ENCODE measurements around the gene COMT. TPM values are rescaled to one million over a fixed set of nuclear protein-coding genes. Genes with fewer than 3 reads are reported as not detected.

COMT gene
- total RNA-seq, 1 experiment from 2014 or later, result 30.8 TPM

- DNase-seq (ENCODE audit: low spot score), result no peak
- POLR2A ChIA-PET, result no interaction called here
- no peak for TF ChIP-seq MYBL2 (CRISPR knock-in tag; IDR thresholded peaks at IDR 0.05)
- H3K27me3 Mint-ChIP-seq (ENCODE audit: low read depth), result no peaks in the 10 kb centered on the region
- H3K36me3 Mint-ChIP-seq, result peaks cover 17% of the 10 kb centered on the region
- H3K4me1 Mint-ChIP-seq, result no peaks in the 10 kb centered on the region
- no peak for ATAC-seq
- CTCF ChIA-PET, result interaction anchor here (1.0 to 2.6 kb wide), 5 partner anchors 7 to 187 kb away, joined by 3 to 8 read pairs (median 5); no protein-coding TSS in a partner anchor
- H3K4me3 Mint-ChIP-seq, result no peak overlapping the region
- H3K27ac Mint-ChIP-seq, result no peak overlapping the region
- peaks cover 9% of the 10 kb centered on the region for H3K9me3 Mint-ChIP-seq
Observed at GRCh38 chr22:19917389-19918138, 24.0 kb upstream of the COMT start.

DNA sequence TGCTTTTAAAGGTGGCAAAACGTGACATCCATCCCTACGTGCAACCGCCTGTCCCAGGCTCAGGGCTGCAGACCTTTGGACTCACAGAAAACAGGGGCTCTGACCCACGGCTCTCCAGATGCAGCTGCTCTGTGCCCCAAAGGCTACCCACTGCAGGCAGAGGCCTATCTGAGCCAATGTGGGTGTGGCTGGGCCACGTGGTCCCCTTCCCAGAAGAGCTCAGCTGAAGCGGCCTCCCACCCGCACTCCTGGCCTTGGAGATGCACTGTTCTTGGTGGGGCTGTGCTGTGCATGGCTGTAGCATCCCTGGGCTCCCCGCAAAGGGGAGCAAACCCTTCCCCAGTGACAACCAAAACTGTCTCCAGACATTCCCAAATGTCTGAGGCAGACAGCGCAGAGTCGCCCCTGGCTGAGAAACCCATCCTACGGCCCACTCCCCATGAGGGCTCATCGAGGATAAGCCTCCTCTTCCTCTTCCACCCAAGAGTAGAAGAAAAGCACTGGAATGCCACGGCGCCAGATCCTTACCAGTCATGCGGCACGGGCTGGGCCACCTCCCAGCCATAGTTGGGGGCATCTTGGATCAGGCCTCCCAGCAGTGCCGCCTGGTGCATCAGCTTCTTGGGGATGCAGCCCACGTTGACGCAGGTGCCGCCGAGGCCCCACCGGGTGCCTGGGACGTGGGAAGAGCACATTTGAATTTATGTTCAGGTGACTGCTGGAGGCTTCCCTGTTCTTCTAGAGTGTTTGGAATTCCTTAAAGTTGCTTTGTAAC is 23.1 kb upstream of the COMT start:
- H3K4me3 Mint-ChIP-seq, result no peak overlapping the region
- no peaks in the 10 kb centered on the region for H3K27me3 Mint-ChIP-seq (ENCODE audit: low read depth)
- H3K9me3 Mint-ChIP-seq, result peaks cover 8% of the 10 kb centered on the region
- no peak overlapping the region for H3K27ac Mint-ChIP-seq
- H3K4me1 Mint-ChIP-seq, result no peaks in the 10 kb centered on the region
- peaks cover 14% of the 10 kb centered on the region for H3K36me3 Mint-ChIP-seq
- TF ChIP-seq E2F4 (CRISPR knock-in tag; IDR thresholded peaks at IDR 0.05; ENCODE audit: borderline replicate concordance, low read depth) (no peak), SOX15 (CRISPR knock-in tag; IDR thresholded peaks at IDR 0.05) (no peak), GRHL2 (CRISPR knock-in tag; IDR thresholded peaks at IDR 0.05; ENCODE audit: insufficient replicate concordance, severe bottlenecking) (no peak), ZNF263 (CRISPR knock-in tag; IDR thresholded peaks at IDR 0.05; ENCODE audit: low read depth) (no peak), NR2C2 (CRISPR knock-in tag; IDR thresholded peaks at IDR 0.05) (no peak), RELA (CRISPR knock-in tag; IDR thresholded peaks at IDR 0.05; ENCODE audit: borderline replicate concordance) (no peak)
- TF ChIP-seq, protein P1, sequence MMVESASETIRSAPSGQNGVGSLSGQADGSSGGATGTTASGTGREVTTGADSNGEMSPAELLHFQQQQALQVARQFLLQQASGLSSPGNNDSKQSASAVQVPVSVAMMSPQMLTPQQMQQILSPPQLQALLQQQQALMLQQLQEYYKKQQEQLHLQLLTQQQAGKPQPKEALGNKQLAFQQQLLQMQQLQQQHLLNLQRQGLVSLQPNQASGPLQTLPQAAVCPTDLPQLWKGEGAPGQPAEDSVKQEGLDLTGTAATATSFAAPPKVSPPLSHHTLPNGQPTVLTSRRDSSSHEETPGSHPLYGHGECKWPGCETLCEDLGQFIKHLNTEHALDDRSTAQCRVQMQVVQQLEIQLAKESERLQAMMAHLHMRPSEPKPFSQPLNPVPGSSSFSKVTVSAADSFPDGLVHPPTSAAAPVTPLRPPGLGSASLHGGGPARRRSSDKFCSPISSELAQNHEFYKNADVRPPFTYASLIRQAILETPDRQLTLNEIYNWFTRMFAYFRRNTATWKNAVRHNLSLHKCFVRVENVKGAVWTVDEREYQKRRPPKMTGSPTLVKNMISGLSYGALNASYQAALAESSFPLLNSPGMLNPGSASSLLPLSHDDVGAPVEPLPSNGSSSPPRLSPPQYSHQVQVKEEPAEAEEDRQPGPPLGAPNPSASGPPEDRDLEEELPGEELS (CRISPR knock-in tag; IDR thresholded peaks at IDR 0.05), result no peak
- TF ChIP-seq, protein P2, sequence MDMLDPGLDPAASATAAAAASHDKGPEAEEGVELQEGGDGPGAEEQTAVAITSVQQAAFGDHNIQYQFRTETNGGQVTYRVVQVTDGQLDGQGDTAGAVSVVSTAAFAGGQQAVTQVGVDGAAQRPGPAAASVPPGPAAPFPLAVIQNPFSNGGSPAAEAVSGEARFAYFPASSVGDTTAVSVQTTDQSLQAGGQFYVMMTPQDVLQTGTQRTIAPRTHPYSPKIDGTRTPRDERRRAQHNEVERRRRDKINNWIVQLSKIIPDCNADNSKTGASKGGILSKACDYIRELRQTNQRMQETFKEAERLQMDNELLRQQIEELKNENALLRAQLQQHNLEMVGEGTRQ (CRISPR knock-in tag; IDR thresholded peaks at IDR 0.05), result no peak
- DNase-seq (ENCODE audit: low spot score) (no peak), ATAC-seq (no peak)
- ChIA-PET POLR2A (no interaction called here), CTCF (interaction anchor here (0.8 to 2.6 kb wide), 6 partner anchors 8 to 213 kb away, joined by 3 to 8 read pairs (median 4); no protein-coding TSS in a partner anchor)

DNA sequence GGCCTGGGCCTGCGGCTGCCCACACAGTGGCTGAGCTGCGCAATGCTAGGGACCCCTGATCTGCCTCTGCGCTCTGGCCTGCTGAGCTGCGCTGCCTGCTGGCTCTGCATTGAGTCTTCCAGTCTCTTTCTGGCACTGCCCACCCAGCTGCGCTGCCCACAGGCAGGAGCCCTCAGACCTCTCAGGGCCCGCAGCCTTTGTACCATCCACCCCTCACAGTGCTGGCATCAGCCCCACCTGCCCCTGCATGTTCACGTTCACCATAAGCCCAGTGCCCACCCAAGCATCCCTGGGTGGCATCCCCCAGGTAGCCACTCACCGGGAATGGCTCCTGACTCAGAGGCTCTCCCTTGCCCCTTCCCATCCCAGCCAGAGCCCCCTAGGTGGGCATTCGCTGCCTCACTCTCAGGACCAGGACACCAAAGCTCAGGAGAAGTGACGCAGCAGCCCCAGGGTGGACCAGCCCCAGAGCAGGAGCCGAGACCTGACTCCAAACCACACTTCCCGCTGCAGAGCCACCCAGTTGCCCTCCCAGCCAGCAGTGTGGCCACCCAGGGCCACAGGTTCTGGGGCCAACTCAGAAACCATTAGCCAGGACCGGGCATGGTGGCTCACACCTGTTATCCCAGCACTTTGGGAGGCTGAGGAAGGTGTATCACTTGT is 21.7 kb upstream of the COMT start:
- DNase-seq (ENCODE audit: low spot score) (no peak), ATAC-seq (no peak)
- Mint-ChIP-seq H3K9me3 (no peaks in the 10 kb centered on the region), H3K27me3 (ENCODE audit: low read depth) (no peaks in the 10 kb centered on the region), H3K4me3 (no peak overlapping the region), H3K27ac (no peak overlapping the region), H3K36me3 (peaks cover under 1% of the 10 kb centered on the region; the same call in 1 of the 2 replicates), H3K4me1 (no peaks in the 10 kb centered on the region)
- CTCF ChIA-PET, result interaction anchor here (0.8 to 2.1 kb wide), 5 partner anchors 10 to 215 kb away, joined by 3 to 13 read pairs (median 3); no protein-coding TSS in a partner anchor
- TF ChIP-seq TEAD1 (CRISPR knock-in tag; IDR thresholded peaks at IDR 0.05) (no peak), MXD4 (CRISPR knock-in tag; IDR thresholded peaks at IDR 0.05; ENCODE audit: borderline replicate concordance) (no peak)
- TF ChIP-seq, protein P3, sequence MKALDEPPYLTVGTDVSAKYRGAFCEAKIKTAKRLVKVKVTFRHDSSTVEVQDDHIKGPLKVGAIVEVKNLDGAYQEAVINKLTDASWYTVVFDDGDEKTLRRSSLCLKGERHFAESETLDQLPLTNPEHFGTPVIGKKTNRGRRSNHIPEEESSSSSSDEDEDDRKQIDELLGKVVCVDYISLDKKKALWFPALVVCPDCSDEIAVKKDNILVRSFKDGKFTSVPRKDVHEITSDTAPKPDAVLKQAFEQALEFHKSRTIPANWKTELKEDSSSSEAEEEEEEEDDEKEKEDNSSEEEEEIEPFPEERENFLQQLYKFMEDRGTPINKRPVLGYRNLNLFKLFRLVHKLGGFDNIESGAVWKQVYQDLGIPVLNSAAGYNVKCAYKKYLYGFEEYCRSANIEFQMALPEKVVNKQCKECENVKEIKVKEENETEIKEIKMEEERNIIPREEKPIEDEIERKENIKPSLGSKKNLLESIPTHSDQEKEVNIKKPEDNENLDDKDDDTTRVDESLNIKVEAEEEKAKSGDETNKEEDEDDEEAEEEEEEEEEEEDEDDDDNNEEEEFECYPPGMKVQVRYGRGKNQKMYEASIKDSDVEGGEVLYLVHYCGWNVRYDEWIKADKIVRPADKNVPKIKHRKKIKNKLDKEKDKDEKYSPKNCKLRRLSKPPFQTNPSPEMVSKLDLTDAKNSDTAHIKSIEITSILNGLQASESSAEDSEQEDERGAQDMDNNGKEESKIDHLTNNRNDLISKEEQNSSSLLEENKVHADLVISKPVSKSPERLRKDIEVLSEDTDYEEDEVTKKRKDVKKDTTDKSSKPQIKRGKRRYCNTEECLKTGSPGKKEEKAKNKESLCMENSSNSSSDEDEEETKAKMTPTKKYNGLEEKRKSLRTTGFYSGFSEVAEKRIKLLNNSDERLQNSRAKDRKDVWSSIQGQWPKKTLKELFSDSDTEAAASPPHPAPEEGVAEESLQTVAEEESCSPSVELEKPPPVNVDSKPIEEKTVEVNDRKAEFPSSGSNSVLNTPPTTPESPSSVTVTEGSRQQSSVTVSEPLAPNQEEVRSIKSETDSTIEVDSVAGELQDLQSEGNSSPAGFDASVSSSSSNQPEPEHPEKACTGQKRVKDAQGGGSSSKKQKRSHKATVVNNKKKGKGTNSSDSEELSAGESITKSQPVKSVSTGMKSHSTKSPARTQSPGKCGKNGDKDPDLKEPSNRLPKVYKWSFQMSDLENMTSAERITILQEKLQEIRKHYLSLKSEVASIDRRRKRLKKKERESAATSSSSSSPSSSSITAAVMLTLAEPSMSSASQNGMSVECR (CRISPR knock-in tag; IDR thresholded peaks at IDR 0.05; ENCODE audit: borderline replicate concordance), result no peak
- POLR2A ChIA-PET, result no interaction called here

Data from WTC11 (cell line).